HFF-Myc (cell line): ENCODE results near the gene TXLNG.

Experiments
- DNase-seq: peaks from one replicate; pipeline ENCODE4 v3.0.0-alpha.2; 2011; ENCODE audit warnings: low read depth; ENCODE audit errors: extremely low read depth
- H3K4me3 ChIP-seq: replicated peaks from 2 replicates; pipeline ENCODE4 v1.5.1; 2011; ENCODE audit warnings: low read depth, mild to moderate bottlenecking, control low read depth, low read length
- TF ChIP-seq, protein P1 (sequence below): IDR thresholded peaks from 2 replicates; pipeline ENCODE4 v1.5.1; 2012; ENCODE audit warnings: mild to moderate bottlenecking, low read depth, low read length, control low read depth; ENCODE audit errors: missing control alignments

TXLNG gene

DNA sequence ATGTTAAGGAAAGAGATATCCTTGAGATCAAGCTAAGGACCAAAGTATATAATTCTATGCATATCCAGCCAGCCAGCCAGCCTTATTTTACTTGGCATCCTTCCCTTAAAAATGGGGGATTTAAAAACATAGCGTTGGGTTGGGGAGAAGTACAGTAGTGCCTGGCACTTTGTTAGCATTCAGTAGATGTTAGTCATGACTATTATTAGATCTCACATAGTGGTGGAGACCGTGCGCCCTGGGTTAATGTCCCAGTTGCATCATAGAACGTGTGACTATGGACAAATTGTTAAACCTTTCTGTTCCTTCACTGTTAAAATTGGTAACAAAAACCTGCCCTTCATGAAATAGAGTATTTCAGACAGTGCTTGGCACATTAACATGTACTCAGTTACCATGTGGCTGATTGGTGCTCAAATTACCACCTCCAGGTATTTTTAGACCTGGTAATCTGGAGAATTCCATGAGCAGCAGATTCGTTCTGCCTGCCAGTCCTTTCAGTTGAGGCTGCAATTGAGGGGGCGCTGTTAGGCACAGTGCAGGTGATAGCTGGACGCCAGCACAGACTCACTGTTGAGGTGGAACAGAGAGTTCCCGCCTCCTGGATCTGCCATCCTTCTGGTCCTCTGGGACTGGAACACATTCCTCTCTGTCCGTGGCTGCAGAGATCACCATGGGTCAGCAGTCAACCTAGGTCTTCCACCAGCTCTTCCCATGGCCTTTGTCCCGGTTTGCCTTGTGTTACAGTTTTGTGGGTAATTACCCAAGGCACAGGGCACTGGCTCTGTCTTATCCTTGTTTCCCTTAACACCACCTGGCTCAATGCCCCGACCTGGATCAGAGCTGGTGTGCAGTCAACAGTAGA, 52.2 kb downstream of the TXLNG start:
- no peak overlapping the region for H3K4me3 ChIP-seq
- TF ChIP-seq, protein P1, sequence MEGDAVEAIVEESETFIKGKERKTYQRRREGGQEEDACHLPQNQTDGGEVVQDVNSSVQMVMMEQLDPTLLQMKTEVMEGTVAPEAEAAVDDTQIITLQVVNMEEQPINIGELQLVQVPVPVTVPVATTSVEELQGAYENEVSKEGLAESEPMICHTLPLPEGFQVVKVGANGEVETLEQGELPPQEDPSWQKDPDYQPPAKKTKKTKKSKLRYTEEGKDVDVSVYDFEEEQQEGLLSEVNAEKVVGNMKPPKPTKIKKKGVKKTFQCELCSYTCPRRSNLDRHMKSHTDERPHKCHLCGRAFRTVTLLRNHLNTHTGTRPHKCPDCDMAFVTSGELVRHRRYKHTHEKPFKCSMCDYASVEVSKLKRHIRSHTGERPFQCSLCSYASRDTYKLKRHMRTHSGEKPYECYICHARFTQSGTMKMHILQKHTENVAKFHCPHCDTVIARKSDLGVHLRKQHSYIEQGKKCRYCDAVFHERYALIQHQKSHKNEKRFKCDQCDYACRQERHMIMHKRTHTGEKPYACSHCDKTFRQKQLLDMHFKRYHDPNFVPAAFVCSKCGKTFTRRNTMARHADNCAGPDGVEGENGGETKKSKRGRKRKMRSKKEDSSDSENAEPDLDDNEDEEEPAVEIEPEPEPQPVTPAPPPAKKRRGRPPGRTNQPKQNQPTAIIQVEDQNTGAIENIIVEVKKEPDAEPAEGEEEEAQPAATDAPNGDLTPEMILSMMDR: no peak
- no peak for DNase-seq

DNA sequence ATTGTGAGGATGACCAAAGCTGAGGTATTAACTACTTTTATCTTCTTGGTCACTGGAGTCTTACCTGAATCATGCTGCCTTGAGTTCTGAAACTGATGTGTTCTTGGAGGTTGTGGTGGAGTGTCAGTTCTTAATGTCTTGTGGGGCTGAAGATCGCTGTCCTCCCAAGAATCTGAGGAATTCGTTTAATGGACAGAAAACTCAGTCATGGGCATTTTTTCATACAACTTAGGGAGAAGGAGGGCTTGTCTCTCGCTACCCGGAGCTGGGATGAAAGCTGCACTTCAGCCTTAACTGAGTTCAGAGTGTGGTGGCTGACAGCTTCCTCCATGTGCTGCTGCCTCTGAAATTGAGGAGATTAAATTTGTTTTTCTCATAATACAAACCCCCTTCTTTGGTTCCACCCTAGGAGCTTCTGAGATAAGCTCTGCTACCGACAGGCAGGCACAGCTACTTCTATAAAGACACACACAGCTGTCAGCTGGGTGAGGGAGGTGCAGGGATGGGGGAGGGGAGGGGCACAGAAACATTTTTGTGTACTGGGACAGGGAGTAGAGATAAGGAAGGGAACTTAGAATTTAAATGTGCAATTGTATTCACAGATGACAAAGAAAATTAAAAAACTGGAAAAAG, 53.1 kb downstream of the TXLNG start:
- no peak overlapping the region for H3K4me3 ChIP-seq
- TF ChIP-seq, protein P1: no peak
- no peak for DNase-seq

DNA sequence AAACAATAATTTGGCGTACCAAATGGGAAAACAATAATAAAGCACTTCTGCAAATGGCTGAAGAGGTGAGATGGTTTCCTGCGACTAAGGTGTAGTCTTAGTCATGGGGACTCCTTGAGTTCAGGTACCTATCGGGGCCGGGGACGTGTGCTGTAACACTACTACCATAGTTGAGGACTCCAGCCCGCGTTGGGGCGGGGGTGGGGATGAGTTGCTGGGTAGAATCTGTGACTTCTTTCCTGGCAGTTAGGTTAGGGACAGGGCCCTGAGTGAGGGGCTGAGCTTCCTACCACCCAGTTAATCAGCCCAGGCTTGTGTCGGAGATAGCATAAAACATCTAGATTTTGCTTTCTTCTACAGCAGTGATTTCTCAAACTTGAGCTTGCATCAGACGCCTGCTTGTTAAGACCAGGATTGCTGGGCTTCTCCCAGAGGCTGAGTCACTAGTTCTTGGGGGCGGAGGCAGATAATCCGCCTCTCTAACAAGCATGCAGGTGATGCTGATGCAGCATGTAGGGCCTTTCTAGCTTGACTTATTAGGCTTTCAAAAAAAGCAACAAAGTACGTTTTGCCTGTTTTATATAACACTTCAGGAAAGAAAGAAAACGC, 53.7 kb downstream of the TXLNG start:
- TF ChIP-seq, protein P1: no peak

DNA sequence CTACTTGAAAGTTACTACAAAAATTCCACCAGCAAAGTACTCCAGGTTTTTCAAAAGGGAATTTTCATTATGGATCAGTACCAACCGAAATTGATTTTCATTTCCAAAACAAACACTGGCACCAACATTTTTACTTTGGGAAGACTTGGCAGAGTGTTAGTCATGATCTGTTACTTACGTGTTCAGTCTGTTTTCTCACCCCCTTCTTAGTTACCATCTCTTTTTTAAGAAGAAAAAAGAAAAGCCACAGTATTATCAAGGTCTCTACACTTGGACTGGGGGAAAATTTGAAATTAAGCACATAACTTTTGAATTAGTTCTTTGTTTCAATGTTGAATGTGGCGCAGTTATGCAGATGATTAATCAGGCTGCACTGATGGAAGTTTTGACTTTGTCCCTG, 56.4 kb downstream of the TXLNG start:
- H3K4me3 ChIP-seq: no peak overlapping the region
- TF ChIP-seq, protein P1: no peak
- no peak for DNase-seq

More for the DNA sequence above, 53.7 kb downstream of the TXLNG start:
- H3K4me3 ChIP-seq: no peak overlapping the region
- no peak for DNase-seq

DNA sequence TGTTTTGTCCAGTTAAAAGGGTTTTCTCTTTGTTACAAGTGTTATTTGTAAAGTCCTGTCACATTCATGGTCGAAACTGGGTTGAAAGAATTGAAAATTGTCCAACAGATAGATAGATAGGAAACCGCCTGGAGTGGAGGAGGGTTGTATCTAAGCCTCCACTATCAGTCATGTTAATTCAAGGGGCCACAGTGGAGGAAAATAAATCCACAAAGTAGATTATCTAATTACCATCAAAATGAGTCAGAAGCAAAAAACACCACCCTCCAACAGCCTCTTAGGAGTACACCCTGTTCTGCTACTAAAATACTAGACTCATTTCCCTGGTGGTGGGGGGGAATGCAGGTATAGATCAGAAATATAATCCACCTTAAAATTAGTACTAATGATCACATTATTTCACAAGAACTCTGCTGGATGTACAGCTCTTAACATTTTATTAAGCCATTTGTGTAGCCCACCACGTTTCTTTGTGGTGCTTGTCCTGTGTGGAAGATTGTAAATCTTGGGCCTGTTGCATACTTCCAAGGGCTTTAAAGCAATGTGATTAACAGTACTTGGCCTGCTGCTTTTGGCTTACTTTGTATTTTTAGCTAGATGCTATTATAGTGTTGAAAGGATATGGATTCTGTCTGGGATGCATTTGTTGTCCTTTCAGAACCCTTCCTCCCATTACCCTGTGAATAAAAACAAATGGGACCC, 57.1 kb downstream of the TXLNG start:
- H3K4me3 ChIP-seq: no peak overlapping the region
- DNase-seq: no peak
- TF ChIP-seq, protein P1: no peak

DNA sequence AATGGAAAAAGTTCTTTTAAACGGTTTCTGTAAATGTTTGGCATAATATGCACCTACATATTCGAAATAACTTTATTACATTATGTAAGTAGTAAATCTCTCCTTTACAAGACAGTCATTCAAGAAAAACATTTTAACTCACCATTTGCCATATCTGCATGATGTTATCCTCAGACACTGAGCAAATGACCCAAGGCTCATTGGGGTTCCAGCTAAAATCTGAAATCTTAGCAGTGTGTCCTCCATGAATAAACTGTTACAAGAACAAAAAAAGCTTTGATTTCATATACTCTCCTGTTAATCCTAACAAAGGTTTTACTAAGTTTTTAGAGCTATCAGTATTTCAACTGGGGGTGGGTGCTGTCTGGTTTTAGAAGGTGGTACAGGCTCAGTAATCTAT, 59.4 kb downstream of the TXLNG start:
- no peak for DNase-seq
- TF ChIP-seq, protein P1: no peak
- no peak overlapping the region for H3K4me3 ChIP-seq
